H1 (cell line): Measurements from ENCODE around the gene TSPAN9. TPM values are rescaled to one million over a fixed set of nuclear protein-coding genes. Genes with fewer than 3 reads are reported as not detected.

Source experiments
- CTCF ChIA-PET: fragments of 300-600 bp; sonication (Branson Sonifier 250); formaldehyde crosslinking; loops from one replicate; lab custom pipeline; 2021; ENCODE audit not compliant: partially characterized antibody; lab: Charles Lee
- POLR2A ChIA-PET: fragments of 300-600 bp; sonication (Branson Sonifier 250); formaldehyde crosslinking; loops from one replicate; lab custom pipeline; 2021; ENCODE audit warnings: inconsistent platforms; ENCODE audit not compliant: partially characterized antibody; lab: Charles Lee
- DNase-seq, 2 experiments: peaks; one replicate each; pipeline versions ENCODE4 v3.0.0 to v3.0.0-alpha.2; 2010 to 2022; ENCODE audit warnings: low spot score in 2 of 2, low read depth in 1 of 2, mixed read lengths in 1 of 2
- FAIRE-seq: peaks from 2 replicates; lab custom pipeline; 2011; peaks lifted over from hg19 to GRCh38; lab: Jason Lieb, UNC
- H2AFZ ChIP-seq: 2 replicates; pipeline ENCODE4 v1.8.1; 2012; ENCODE audit warnings: low read length, inconsistent platforms
- H2AK5ac ChIP-seq: 2 replicates; pipeline ENCODE4 v1.6.1; 2013; ENCODE audit warnings: low read depth, low read length
- H2BK120ac ChIP-seq: replicated peaks from 2 replicates; pipeline ENCODE3; 2013; ENCODE audit warnings: low read depth, low read length, inconsistent platforms
- H2BK12ac ChIP-seq: 2 replicates; pipeline ENCODE4 v1.6.1; 2013; ENCODE audit warnings: low read depth, low read length
- H2BK15ac ChIP-seq: 2 replicates; pipeline ENCODE4 v1.6.1; 2013; ENCODE audit warnings: low read length
- H2BK20ac ChIP-seq: 2 replicates; pipeline ENCODE4 v1.6.1; 2013; ENCODE audit warnings: low read length
- H2BK5ac ChIP-seq: 2 replicates; pipeline ENCODE4 v1.6.1; 2013; ENCODE audit warnings: low read depth, low read length
- H3K14ac ChIP-seq: 2 replicates; pipeline ENCODE4 v1.6.1; 2013; ENCODE audit warnings: inconsistent platforms; ENCODE audit not compliant: insufficient read length
- H3K18ac ChIP-seq: 2 replicates; pipeline ENCODE4 v1.6.1; 2013; ENCODE audit warnings: low read length; ENCODE audit errors: extremely low read depth
- H3K23ac ChIP-seq: 2 replicates; pipeline ENCODE4 v1.6.1; 2013; ENCODE audit warnings: inconsistent platforms; ENCODE audit not compliant: insufficient read length
- H3K23me2 ChIP-seq: 2 replicates; pipeline ENCODE4 v1.6.1; 2013; ENCODE audit warnings: low read depth, low read length
- H3K27ac ChIP-seq: 2 replicates; pipeline ENCODE4 v1.6.1; 2011; ENCODE audit warnings: low read depth, low read length, inconsistent platforms
- H3K27me3 ChIP-seq, 4 experiments: replicated peaks in 1 of 4; 1 replicate in 1 of 4; 2 replicates in 3 of 4; pipeline versions ENCODE4 v1.6.1 to v1.8.1; 2011 to 2013; ENCODE audit warnings: low read length in 3 of 4, mild to moderate bottlenecking in 3 of 4, inconsistent platforms in 2 of 4, mixed read lengths in 2 of 4, moderate library complexity in 1 of 4; ENCODE audit not compliant: control insufficient read depth in 3 of 4, insufficient read depth in 3 of 4; ENCODE audit errors: extremely low read depth in 1 of 4
- H3K36me3 ChIP-seq, 4 experiments: 2 replicates each; pipeline versions ENCODE4 v1.6.1 to v1.8.1; 2011 to 2013; ENCODE audit warnings: mild to moderate bottlenecking in 4 of 4, low read length in 3 of 4, moderate library complexity in 2 of 4, control low read depth in 1 of 4, inconsistent platforms in 1 of 4; ENCODE audit not compliant: insufficient read depth in 4 of 4, control insufficient read depth in 2 of 4
- H3K4ac ChIP-seq: replicated peaks from 2 replicates; pipeline ENCODE3; 2013; ENCODE audit warnings: low read length, low read depth, mixed read lengths, inconsistent platforms; ENCODE audit not compliant: insufficient read length
- H3K4me1 ChIP-seq, 4 experiments: replicated peaks in 1 of 4; 1 replicate in 1 of 4; 2 replicates in 3 of 4; pipeline versions ENCODE4 v1.6.1 to v1.8.1; 2011 to 2013; ENCODE audit warnings: low read length in 3 of 4, inconsistent platforms in 2 of 4, mixed read lengths in 1 of 4; ENCODE audit not compliant: insufficient read depth in 4 of 4, control insufficient read depth in 3 of 4
- H3K4me2 ChIP-seq, 2 experiments: 2 replicates each; pipeline versions ENCODE4 v1.6.1 to v1.8.1; 2011 to 2013; ENCODE audit warnings: low read depth in 2 of 2, low read length in 2 of 2, control low read depth in 1 of 2, inconsistent platforms in 1 of 2, mild to moderate bottlenecking in 1 of 2; ENCODE audit not compliant: insufficient read depth in 1 of 2
- H3K4me3 ChIP-seq, 4 experiments: fragments of 200-600, 300-600 bp in 1 of 4; sonication (generic), shearing (Covaris generic), sonication (Bioruptor Twin) in 1 of 4; 2 replicates each; pipeline versions ENCODE4 v1.5.1 to v1.8.1; 2011 to 2016; ENCODE audit warnings: low read length in 4 of 4, low read depth in 3 of 4, control low read depth in 2 of 4, inconsistent platforms in 2 of 4, mild to moderate bottlenecking in 2 of 4, mixed read lengths in 1 of 4, moderate library complexity in 1 of 4; ENCODE audit not compliant: insufficient read depth in 2 of 4; ENCODE audit errors: extremely low read depth in 1 of 4
- H3K56ac ChIP-seq: replicated peaks from 2 replicates; pipeline ENCODE3; 2013; ENCODE audit warnings: low read depth, mild to moderate bottlenecking, mixed read lengths, low read length, inconsistent platforms; ENCODE audit not compliant: insufficient read length
- H3K79me1 ChIP-seq: 2 replicates; pipeline ENCODE4 v1.6.1; 2013; ENCODE audit warnings: low read depth, low read length, control low read depth
- H3K79me2 ChIP-seq, 2 experiments: 2 replicates each; pipeline versions ENCODE4 v1.6.1 to v1.8.1; 2012 to 2013; ENCODE audit warnings: low read length in 2 of 2, mild to moderate bottlenecking in 2 of 2, inconsistent platforms in 1 of 2; ENCODE audit not compliant: insufficient read depth in 2 of 2, control insufficient read depth in 1 of 2
- H3K9ac ChIP-seq, 4 experiments: replicated peaks in 1 of 4; 1 replicate in 1 of 4; 2 replicates in 3 of 4; pipeline versions ENCODE4 v1.6.1 to v1.8.1; 2011 to 2013; ENCODE audit warnings: low read depth in 3 of 4, low read length in 3 of 4, control low read depth in 2 of 4, mild to moderate bottlenecking in 2 of 4, moderate library complexity in 2 of 4, inconsistent platforms in 1 of 4; ENCODE audit errors: extremely low read depth in 1 of 4
- H3K9me3 ChIP-seq, 2 experiments: 2 replicates each; pipeline versions ENCODE4 v1.6.1 to v1.8.1; 2012 to 2013; ENCODE audit warnings: mild to moderate bottlenecking in 2 of 2, moderate library complexity in 2 of 2, control low read depth in 1 of 2, inconsistent platforms in 1 of 2, low read depth in 1 of 2, low read length in 1 of 2, mixed read lengths in 1 of 2; ENCODE audit not compliant: insufficient read depth in 2 of 2
- H4K20me1 ChIP-seq, 2 experiments: replicated peaks in 1 of 2; 2 replicates each; pipeline versions ENCODE3 to v1.8.1; 2011 to 2013; ENCODE audit warnings: inconsistent platforms in 2 of 2, low read length in 2 of 2, mild to moderate bottlenecking in 1 of 2; ENCODE audit not compliant: insufficient read depth in 2 of 2, control insufficient read depth in 1 of 2
- H4K5ac ChIP-seq: 2 replicates; pipeline ENCODE4 v1.6.1; 2013; ENCODE audit warnings: low read length, low read depth, mixed read lengths, inconsistent platforms; ENCODE audit not compliant: insufficient read length
- H4K8ac ChIP-seq: 2 replicates; pipeline ENCODE4 v1.8.0; 2013; ENCODE audit warnings: mild to moderate bottlenecking, moderate library complexity, low read length, inconsistent platforms; ENCODE audit not compliant: insufficient read depth; ENCODE audit errors: extremely low read depth
- H4K91ac ChIP-seq: replicated peaks from 2 replicates; pipeline ENCODE3; 2013; ENCODE audit warnings: low read length, mixed read lengths, inconsistent platforms; ENCODE audit not compliant: insufficient read length
- ASH2L ChIP-seq: fragments of 200-600, 300-600 bp; sonication (generic); IDR thresholded peaks from one replicate; pipeline ENCODE4 v1.7.1; 2017; ENCODE audit warnings: low read length
- BCL11A ChIP-seq, 2 experiments: IDR thresholded peaks; one replicate each; pipeline ENCODE4 v1.6.1; 2011; ENCODE audit warnings: low read depth in 2 of 2, low read length in 2 of 2, mild to moderate bottlenecking in 2 of 2
- EZH2 ChIP-seq: fragments of 200-600 bp; sonication (generic); IDR thresholded peaks from 2 replicates; pipeline ENCODE4 v1.7.1; 2012; ENCODE audit warnings: low read depth, mild to moderate bottlenecking, moderate library complexity, low read length, inconsistent platforms; ENCODE audit not compliant: severe bottlenecking
- MAFK ChIP-seq: IDR thresholded peaks from 2 replicates; pipeline ENCODE4 v1.6.1; 2012; ENCODE audit warnings: low read depth, mild to moderate bottlenecking, improper control_type of control experiment, low read length
- POLR2AphosphoS5 ChIP-seq: IDR thresholded peaks from 2 replicates; pipeline ENCODE4 v1.6.1; 2011; ENCODE audit warnings: low read depth, low read length
- RFX5 ChIP-seq: IDR thresholded peaks from 2 replicates; pipeline ENCODE4 v1.6.1; 2011; ENCODE audit warnings: low read depth, low read length, improper control_type of control experiment, borderline replicate concordance
- TBP ChIP-seq: IDR thresholded peaks from 2 replicates; pipeline ENCODE4 v1.6.1; 2011; ENCODE audit warnings: low read depth, low read length, improper control_type of control experiment
- TCF12 ChIP-seq: IDR thresholded peaks from 2 replicates; pipeline ENCODE4 v1.6.1; 2011; ENCODE audit warnings: low read depth, mild to moderate bottlenecking, low read length
- ZNF274 ChIP-seq: IDR thresholded peaks from 2 replicates; pipeline ENCODE4 v1.7.0; 2012; ENCODE audit warnings: low read length, borderline replicate concordance; ENCODE audit errors: extremely low read depth
- WGBS, 2 experiments: shearing (Covaris generic) in 1 of 2; methylation state at CpG; one replicate each; pipeline versions ENCODE4 v1.1.6 to v1.1.7; 2013 to 2015; ENCODE audit warnings: low lambda C conversion rate in 2 of 2, mixed read lengths in 2 of 2, inconsistent platforms in 1 of 2, low coverage in 1 of 2, missing lambda C conversion rate in 1 of 2; ENCODE audit not compliant: insufficient replicate concordance in 2 of 2, insufficient coverage in 1 of 2, insufficient read length in 1 of 2; ENCODE audit errors: extremely low coverage in 1 of 2, missing lambda C conversion rate in 1 of 2; 5-methylcytosine and 5-hydroxymethylcytosine counted together
- polyA plus RNA-seq, 7 experiments: library from polyadenylated mRNA; depleted of rRNA in 3 of 7; stranded (reverse) in 5 of 7; unstranded in 2 of 7; fragments of >200 nt in 5 of 7; fragments of 200-250 nt in 2 of 7; gene quantifications; 1 replicate in 5 of 7; 2 replicates in 1 of 7; 4 replicates in 1 of 7; pipeline versions ENCODE4 v1.2.1 to v1.2.3, GENCODE V29; 2011 to 2013; ENCODE audit warnings: missing spikeins in 2 of 7, mixed read lengths in 2 of 7
- total RNA-seq: library from RNA; stranded (reverse); fragmentation: NEBNext Ultra II Directional; extraction: Animal tissue kit (Norgen Biotek cat#: 25700); gene quantifications from 2 replicates; pipeline ENCODE4 v1.2.1, GENCODE V29; 2021

The TSPAN9 gene
- total and polyA plus RNA-seq, 2 of the 8 experiments (the other 6 are each of a cell fraction or from before 2014, with no cell fraction given): 11.5 to 29.1 TPM

- ChIA-PET CTCF (interaction anchor here (1.1 to 3.2 kb wide), 6 partner anchors 10 to 101 kb away, joined by 3 to 12 read pairs (median 6); no protein-coding TSS in a partner anchor), POLR2A (interaction anchor here (1.5 kb wide), 1 partner anchor 28 kb away, joined by 3 read pairs; no protein-coding TSS in a partner anchor)
- H3K36me3 ChIP-seq: no peaks in the 10 kb centered on the region
- FAIRE-seq: no peak
- H3K4me1 ChIP-seq: peaks cover 5 to 21% (median 17%) of the 10 kb centered on the region in 4 experiments
- H3K56ac ChIP-seq: no peak overlapping the region
- peaks cover 4% of the 10 kb centered on the region; the same call in 1 of the 2 replicates for H3K79me1 ChIP-seq
- H3K4ac ChIP-seq: no peak overlapping the region
- H2AK5ac ChIP-seq: no peak overlapping the region
- 0 out of 2 replicates have a peak overlapping the region, but pooled peaks have one; percentile 17 for H2BK12ac ChIP-seq
- H3K79me2 ChIP-seq: no peaks in the 10 kb centered on the region
- no peak overlapping the region for H3K9ac ChIP-seq
- no peak overlapping the region for H2BK15ac ChIP-seq
- no peaks in the 10 kb centered on the region for H4K20me1 ChIP-seq
- no peaks in the 10 kb centered on the region for H3K9me3 ChIP-seq
- H3K14ac ChIP-seq: no peak overlapping the region
- no peak overlapping the region for H4K91ac ChIP-seq
- H3K23ac ChIP-seq: no peak overlapping the region
- no peak overlapping the region for H3K4me3 ChIP-seq
- no peak overlapping the region for H2AFZ ChIP-seq
- H3K4me2 ChIP-seq: no peak overlapping the region
- no peaks in the 10 kb centered on the region for H3K27me3 ChIP-seq
- no peak overlapping the region for H2BK5ac ChIP-seq
- DNase-seq: no peak
- WGBS, 2 experiments: 83% methylated on average over 5 of the region's 5 CpGs; no CpG with 5 or more reads in 1 of the 2 experiments
- H4K8ac ChIP-seq: no peak overlapping the region; the same call in 1 of the 2 replicates
- peaks cover 3% of the 10 kb centered on the region; the same call in 1 of the 2 replicates for H3K23me2 ChIP-seq
- H3K18ac ChIP-seq: no peak overlapping the region
- H2BK20ac ChIP-seq: no peak overlapping the region
- H4K5ac ChIP-seq: no peak overlapping the region
- H2BK120ac ChIP-seq: no peak overlapping the region
- H3K27ac ChIP-seq: no peak overlapping the region
- no peak for TF ChIP-seq ZNF274
- TF ChIP-seq MAFK: no peak
- TF ChIP-seq EZH2: no peak
- no peak for TF ChIP-seq TBP
- TF ChIP-seq ASH2L: no peak
- no peak for TF ChIP-seq POLR2AphosphoS5
- TF ChIP-seq RFX5: no peak
- TF ChIP-seq BCL11A (IDR thresholded peaks at IDR 0.05; ENCODE audit: low read depth in 2 of 2, low read length in 2 of 2): no peak
- TF ChIP-seq TCF12: no peak
These were observed 96.7 kb downstream of the TSPAN9 start for GRCh38 chr12:3173912-3174311.
